SHP77 treated with DMSO at 0.1 percent for 48 hours (cell line): ENCODE results near the gene LMTK3.

ENCODE experiments used
- DNase-seq: peaks from one replicate; lab custom pipeline; 2025; lab: John Stamatoyannopoulos, UW

The LMTK3 gene

GRCh38 chr19:48511800-48512503, at the start of gene LMTK3:
TSS of gene LMTK3 (minus strand) at chr19:48511835. CDS start at chr19:48511576, 259 bp downstream.
- DNase-seq = no peak

- DNase-seq = no peak
Observed at GRCh38 chr19:48561412-48561811, 49.8 kb upstream of the LMTK3 start.

GRCh38 chr19:48560095-48560530, 48.5 kb upstream of the LMTK3 start:
- DNase-seq = no peak

- no peak for DNase-seq
Observed at GRCh38 chr19:48558018-48558684, 46.5 kb upstream of the LMTK3 start.

GRCh38 chr19:48556825-48557224, 45.2 kb upstream of the LMTK3 start:
- DNase-seq = no peak

GRCh38 chr19:48556163-48556562, 44.5 kb upstream of the LMTK3 start:
- DNase-seq = no peak

- no peak for DNase-seq
Observed at GRCh38 chr19:48554385-48555091, 42.9 kb upstream of the LMTK3 start.

GRCh38 chr19:48553676-48554384, 42.2 kb upstream of the LMTK3 start:
- no peak for DNase-seq

- no peak for DNase-seq
Observed at GRCh38 chr19:48552406-48553322, 41.0 kb upstream of the LMTK3 start.

- DNase-seq = no peak
Observed at GRCh38 chr19:48551437-48552302, 40.0 kb upstream of the LMTK3 start, which contains the start of gene SULT2B1. TSS of gene SULT2B1 (plus strand) at chr19:48552172. CDS start at chr19:48552253, 81 bp downstream.

- no peak for DNase-seq
Observed at GRCh38 chr19:48549380-48549779, 37.7 kb upstream of the LMTK3 start.

GRCh38 chr19:48548253-48548911, 36.7 kb upstream of the LMTK3 start:
- no peak for DNase-seq

- no peak for DNase-seq
Observed at GRCh38 chr19:48547722-48548121, 36.1 kb upstream of the LMTK3 start.

GRCh38 chr19:48544856-48545750, 33.5 kb upstream of the LMTK3 start:
- DNase-seq = no peak

- no peak for DNase-seq
Observed at GRCh38 chr19:48543121-48543710, 31.6 kb upstream of the LMTK3 start.

GRCh38 chr19:48541813-48542212, 30.2 kb upstream of the LMTK3 start:
- no peak for DNase-seq

- peak; percentile 35 for DNase-seq
Observed at GRCh38 chr19:48540110-48540509, 28.5 kb upstream of the LMTK3 start.

- peak; percentile 96 for DNase-seq
Observed at GRCh38 chr19:48539503-48540096, 28.0 kb upstream of the LMTK3 start.
